MM.1S (cell line): Measurements from ENCODE around the gene CFAP90.

ENCODE experiments used
- DNase-seq: peaks from one replicate; pipeline ENCODE4 v3.0.0-alpha.2; 2015
- H2AFZ ChIP-seq: fragments of 300-600 bp; sonication (generic); 2 replicates; pipeline ENCODE4 v1.6.0; 2016; ENCODE audit warnings: antibody characterized with exemption, low read length
- H3F3A ChIP-seq: fragments of 300-600 bp; sonication (generic); 2 replicates; pipeline ENCODE4 v1.6.1; 2016; ENCODE audit warnings: mild to moderate bottlenecking, antibody characterized with exemption, low read length, moderate library complexity, mixed read lengths; ENCODE audit not compliant: insufficient read depth
- H3K27ac ChIP-seq: fragments of 300-600 bp; sonication (generic); 2 replicates; pipeline ENCODE4 v1.5.1; 2016; ENCODE audit warnings: mild to moderate bottlenecking, low read length
- H3K27me3 ChIP-seq: fragments of 300-600 bp; sonication (generic); replicated peaks from 2 replicates; pipeline ENCODE4 v1.6.0; 2016; ENCODE audit warnings: low read length; ENCODE audit not compliant: insufficient read depth
- H3K36me3 ChIP-seq: fragments of 300-600 bp; sonication (generic); replicated peaks from 2 replicates; pipeline ENCODE4 v1.6.1; 2016; ENCODE audit warnings: mild to moderate bottlenecking, low read length, mixed read lengths; ENCODE audit not compliant: insufficient read depth
- H3K4me1 ChIP-seq: fragments of 300-600 bp; sonication (generic); 2 replicates; pipeline ENCODE4 v1.6.1; 2016; ENCODE audit warnings: low read length, mixed read lengths
- H3K4me2 ChIP-seq: fragments of 300-600 bp; sonication (generic); 2 replicates; pipeline ENCODE4 v1.6.0; 2016; ENCODE audit warnings: low read depth, low read length
- H3K4me3 ChIP-seq: fragments of 300-600 bp; sonication (generic); 2 replicates; pipeline ENCODE4 v1.5.1; 2016; ENCODE audit warnings: low read length, mixed read lengths
- H3K79me2 ChIP-seq: fragments of 300-600 bp; sonication (generic); 2 replicates; pipeline ENCODE4 v1.6.1; 2016; ENCODE audit warnings: mixed run types, low read length, mixed read lengths
- H3K9ac ChIP-seq: fragments of 300-600 bp; sonication (generic); 2 replicates; pipeline ENCODE4 v1.6.1; 2016; ENCODE audit warnings: low read length, mixed read lengths
- H3K9me2 ChIP-seq: fragments of 300-600 bp; sonication (generic); replicated peaks from 2 replicates; pipeline ENCODE4 v1.6.1; 2016; ENCODE audit warnings: mild to moderate bottlenecking, low read length, mixed read lengths; ENCODE audit not compliant: insufficient read depth
- H3K9me3 ChIP-seq: fragments of 300-600 bp; sonication (generic); replicated peaks from 2 replicates; pipeline ENCODE4 v1.6.1; 2016; ENCODE audit warnings: mild to moderate bottlenecking, low read length, mixed read lengths; ENCODE audit not compliant: insufficient read depth
- H4K20me1 ChIP-seq: fragments of 300-600 bp; sonication (generic); 2 replicates; pipeline ENCODE4 v1.6.1; 2016; ENCODE audit warnings: mild to moderate bottlenecking, low read length, moderate library complexity, mixed read lengths; ENCODE audit not compliant: insufficient read depth
- EZH2 ChIP-seq: fragments of 300-600 bp; sonication (generic); optimal IDR thresholded peaks from 2 replicates; pipeline ENCODE3; 2017; ENCODE audit warnings: low read depth, mild to moderate bottlenecking, antibody characterized with exemption, low read length, mixed read lengths
- EZH2phosphoT487 ChIP-seq: fragments of 300-600 bp; sonication (generic); IDR thresholded peaks from 2 replicates; pipeline ENCODE4 v1.6.1; 2018; ENCODE audit warnings: antibody characterized with exemption, low read length
- TF ChIP-seq, protein P1 (sequence below): fragments of 300-600 bp; sonication (generic); IDR thresholded peaks from 2 replicates; pipeline ENCODE4 v1.5.1; 2016; ENCODE audit warnings: antibody characterized with exemption, low read length, mixed read lengths

CFAP90 gene

DNA sequence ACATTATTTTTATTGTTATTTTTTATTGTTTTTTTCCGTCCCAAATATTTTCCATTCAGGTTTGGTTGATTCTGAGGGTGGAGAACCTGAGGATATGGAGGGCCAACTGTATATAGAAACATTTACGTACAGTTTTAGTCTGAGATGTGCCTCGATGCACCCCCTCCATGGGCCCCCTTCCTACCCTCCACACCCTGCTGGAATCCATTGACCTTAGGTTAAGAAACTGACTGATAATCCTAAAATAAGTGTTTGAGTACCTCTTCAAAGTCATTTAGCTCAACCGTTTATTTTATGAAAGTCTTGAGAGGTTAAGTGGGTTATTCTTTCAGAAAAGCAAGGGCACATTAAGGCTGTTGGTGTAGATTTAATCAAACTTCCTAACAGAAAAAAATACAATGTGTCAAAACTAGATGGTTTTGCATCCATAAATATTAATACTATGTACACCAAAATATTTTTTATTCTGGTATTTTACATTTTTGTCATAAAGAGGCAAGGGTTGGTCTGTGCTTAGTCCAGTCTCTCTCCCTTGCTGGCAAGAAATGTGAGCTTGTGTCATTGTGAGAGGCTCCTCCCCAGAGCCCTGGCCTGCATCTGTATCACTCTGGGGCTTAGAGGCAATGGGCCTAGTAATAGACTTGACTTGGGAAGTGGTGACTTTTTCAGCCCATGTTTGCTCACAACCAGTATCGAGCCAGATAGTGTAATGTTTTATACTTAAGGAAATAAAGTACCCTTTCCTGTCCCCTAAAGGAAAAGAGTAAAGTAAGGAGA lies 33.7 kb upstream of the CFAP90 start:
- Histone ChIP-seq H2AFZ (no peak overlapping the region), H3K27me3 (no peaks in the 10 kb centered on the region), H3K9me3 (no peaks in the 10 kb centered on the region), H3K4me1 (no peaks in the 10 kb centered on the region), H3K4me3 (no peak overlapping the region), H3K36me3 (peaks cover 53% of the 10 kb centered on the region; the same call in 1 of the 2 replicates), H4K20me1 (peaks cover 36% of the 10 kb centered on the region), H3K79me2 (peaks cover 92% of the 10 kb centered on the region), H3K9me2 (no peaks in the 10 kb centered on the region), H3F3A (peaks cover 4% of the 10 kb centered on the region; the same call in 1 of the 2 replicates), H3K9ac (no peak overlapping the region), H3K27ac (no peak overlapping the region), H3K4me2 (no peak overlapping the region)
- TF ChIP-seq EZH2 (no peak), EZH2phosphoT487 (no peak)
- TF ChIP-seq, protein P1, sequence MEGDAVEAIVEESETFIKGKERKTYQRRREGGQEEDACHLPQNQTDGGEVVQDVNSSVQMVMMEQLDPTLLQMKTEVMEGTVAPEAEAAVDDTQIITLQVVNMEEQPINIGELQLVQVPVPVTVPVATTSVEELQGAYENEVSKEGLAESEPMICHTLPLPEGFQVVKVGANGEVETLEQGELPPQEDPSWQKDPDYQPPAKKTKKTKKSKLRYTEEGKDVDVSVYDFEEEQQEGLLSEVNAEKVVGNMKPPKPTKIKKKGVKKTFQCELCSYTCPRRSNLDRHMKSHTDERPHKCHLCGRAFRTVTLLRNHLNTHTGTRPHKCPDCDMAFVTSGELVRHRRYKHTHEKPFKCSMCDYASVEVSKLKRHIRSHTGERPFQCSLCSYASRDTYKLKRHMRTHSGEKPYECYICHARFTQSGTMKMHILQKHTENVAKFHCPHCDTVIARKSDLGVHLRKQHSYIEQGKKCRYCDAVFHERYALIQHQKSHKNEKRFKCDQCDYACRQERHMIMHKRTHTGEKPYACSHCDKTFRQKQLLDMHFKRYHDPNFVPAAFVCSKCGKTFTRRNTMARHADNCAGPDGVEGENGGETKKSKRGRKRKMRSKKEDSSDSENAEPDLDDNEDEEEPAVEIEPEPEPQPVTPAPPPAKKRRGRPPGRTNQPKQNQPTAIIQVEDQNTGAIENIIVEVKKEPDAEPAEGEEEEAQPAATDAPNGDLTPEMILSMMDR, result no peak
- DNase-seq, result no peak

DNA sequence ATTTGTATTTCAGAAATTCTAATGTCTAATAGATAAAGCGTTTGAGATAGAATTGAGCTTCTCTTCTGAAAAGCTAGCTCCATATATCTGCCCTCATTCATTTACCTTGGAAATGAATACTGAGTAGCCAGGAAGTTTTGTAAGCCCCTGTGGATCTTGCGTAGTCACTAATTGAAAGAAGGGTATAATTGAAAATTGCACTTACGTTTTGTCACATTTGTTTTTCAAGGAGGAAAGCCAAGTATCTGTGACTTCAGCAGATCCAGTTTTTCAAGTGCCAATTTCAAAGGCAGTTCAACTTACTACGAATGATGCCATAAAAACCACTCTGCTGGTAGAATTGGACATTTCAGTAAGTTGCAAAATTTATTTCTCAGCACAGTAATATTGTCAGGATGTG lies 32.0 kb upstream of the CFAP90 start:
- TF ChIP-seq EZH2, result no peak
- TF ChIP-seq, protein P1, result no peak
- Histone ChIP-seq H3K9me3 (no peaks in the 10 kb centered on the region), H2AFZ (no peak overlapping the region), H3K4me1 (0 out of 2 replicates have a peak, but pooled peaks cover 2% of the 10 kb centered on the region), H3K79me2 (peaks cover 94% of the 10 kb centered on the region), H4K20me1 (peaks cover 47% of the 10 kb centered on the region), H3K9me2 (no peaks in the 10 kb centered on the region), H3K9ac (no peak overlapping the region), H3K27me3 (no peaks in the 10 kb centered on the region), H3F3A (peaks cover 4% of the 10 kb centered on the region; the same call in 1 of the 2 replicates), H3K36me3 (peaks cover 50% of the 10 kb centered on the region), H3K27ac (no peak overlapping the region), H3K4me3 (no peak overlapping the region), H3K4me2 (no peak overlapping the region)
- DNase-seq, result no peak

DNA sequence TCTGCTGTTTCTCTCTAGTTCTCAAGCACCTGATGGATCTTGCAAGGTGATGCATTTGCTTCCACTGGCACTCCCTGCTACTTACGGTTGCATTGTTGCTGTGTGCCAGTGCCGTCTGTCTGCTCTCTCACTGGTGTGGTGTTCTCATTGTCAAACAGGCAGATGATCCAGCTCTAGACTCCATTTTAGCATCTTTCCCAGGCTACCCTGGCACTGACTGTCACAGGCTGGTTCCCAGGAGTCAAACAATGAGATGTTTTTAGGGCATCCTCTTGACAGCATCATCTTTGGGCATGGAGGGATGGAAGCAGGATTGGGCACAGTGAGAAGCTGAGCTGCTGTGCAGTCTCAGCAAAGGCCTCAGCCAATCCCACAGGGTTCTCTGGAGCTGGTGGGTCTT lies 30.9 kb upstream of the CFAP90 start:
- Histone ChIP-seq H3K4me3 (no peak overlapping the region), H3K9me2 (no peaks in the 10 kb centered on the region), H3K4me2 (no peak overlapping the region), H3F3A (peaks cover 4% of the 10 kb centered on the region; the same call in 1 of the 2 replicates), H4K20me1 (peaks cover 49% of the 10 kb centered on the region), H3K4me1 (0 out of 2 replicates have a peak, but pooled peaks cover 2% of the 10 kb centered on the region), H3K9ac (no peak overlapping the region), H3K27me3 (no peaks in the 10 kb centered on the region), H3K79me2 (peaks cover 98% of the 10 kb centered on the region), H3K9me3 (no peaks in the 10 kb centered on the region), H2AFZ (no peak overlapping the region), H3K36me3 (peaks cover 57% of the 10 kb centered on the region), H3K27ac (no peak overlapping the region)
- DNase-seq, result no peak
- TF ChIP-seq EZH2 (no peak), EZH2phosphoT487 (no peak)
- TF ChIP-seq, protein P1, result no peak
